ENCODE results near the gene AVP. TPM values are rescaled to one million over a fixed set of nuclear protein-coding genes. Genes with fewer than 3 reads are reported as not detected.

AVP gene
- total and polyA plus RNA-seq, 2 of the 13 experiments (the other 11 are each of a cell fraction or from before 2014, with no cell fraction given) = 0.12 TPM; not detected in 1

- TF ChIP-seq, protein P1, sequence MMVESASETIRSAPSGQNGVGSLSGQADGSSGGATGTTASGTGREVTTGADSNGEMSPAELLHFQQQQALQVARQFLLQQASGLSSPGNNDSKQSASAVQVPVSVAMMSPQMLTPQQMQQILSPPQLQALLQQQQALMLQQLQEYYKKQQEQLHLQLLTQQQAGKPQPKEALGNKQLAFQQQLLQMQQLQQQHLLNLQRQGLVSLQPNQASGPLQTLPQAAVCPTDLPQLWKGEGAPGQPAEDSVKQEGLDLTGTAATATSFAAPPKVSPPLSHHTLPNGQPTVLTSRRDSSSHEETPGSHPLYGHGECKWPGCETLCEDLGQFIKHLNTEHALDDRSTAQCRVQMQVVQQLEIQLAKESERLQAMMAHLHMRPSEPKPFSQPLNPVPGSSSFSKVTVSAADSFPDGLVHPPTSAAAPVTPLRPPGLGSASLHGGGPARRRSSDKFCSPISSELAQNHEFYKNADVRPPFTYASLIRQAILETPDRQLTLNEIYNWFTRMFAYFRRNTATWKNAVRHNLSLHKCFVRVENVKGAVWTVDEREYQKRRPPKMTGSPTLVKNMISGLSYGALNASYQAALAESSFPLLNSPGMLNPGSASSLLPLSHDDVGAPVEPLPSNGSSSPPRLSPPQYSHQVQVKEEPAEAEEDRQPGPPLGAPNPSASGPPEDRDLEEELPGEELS (CRISPR knock-in tag; IDR thresholded peaks at IDR 0.05) = peak; percentile 69
- peak; percentile 63; the same call in 1 of the 2 replicates for TF ChIP-seq RXRA (CRISPR knock-in tag; IDR thresholded peaks at IDR 0.05)
- 0 out of 2 replicates have a peak, but pooled peaks have one; percentile 86 for TF ChIP-seq GTF3A (CRISPR knock-in tag; conservative IDR thresholded peaks at IDR 0.05)
- peak; percentile 88 for TF ChIP-seq HOXA5 (CRISPR knock-in tag; IDR thresholded peaks at IDR 0.05)
- TF ChIP-seq, protein P2, sequence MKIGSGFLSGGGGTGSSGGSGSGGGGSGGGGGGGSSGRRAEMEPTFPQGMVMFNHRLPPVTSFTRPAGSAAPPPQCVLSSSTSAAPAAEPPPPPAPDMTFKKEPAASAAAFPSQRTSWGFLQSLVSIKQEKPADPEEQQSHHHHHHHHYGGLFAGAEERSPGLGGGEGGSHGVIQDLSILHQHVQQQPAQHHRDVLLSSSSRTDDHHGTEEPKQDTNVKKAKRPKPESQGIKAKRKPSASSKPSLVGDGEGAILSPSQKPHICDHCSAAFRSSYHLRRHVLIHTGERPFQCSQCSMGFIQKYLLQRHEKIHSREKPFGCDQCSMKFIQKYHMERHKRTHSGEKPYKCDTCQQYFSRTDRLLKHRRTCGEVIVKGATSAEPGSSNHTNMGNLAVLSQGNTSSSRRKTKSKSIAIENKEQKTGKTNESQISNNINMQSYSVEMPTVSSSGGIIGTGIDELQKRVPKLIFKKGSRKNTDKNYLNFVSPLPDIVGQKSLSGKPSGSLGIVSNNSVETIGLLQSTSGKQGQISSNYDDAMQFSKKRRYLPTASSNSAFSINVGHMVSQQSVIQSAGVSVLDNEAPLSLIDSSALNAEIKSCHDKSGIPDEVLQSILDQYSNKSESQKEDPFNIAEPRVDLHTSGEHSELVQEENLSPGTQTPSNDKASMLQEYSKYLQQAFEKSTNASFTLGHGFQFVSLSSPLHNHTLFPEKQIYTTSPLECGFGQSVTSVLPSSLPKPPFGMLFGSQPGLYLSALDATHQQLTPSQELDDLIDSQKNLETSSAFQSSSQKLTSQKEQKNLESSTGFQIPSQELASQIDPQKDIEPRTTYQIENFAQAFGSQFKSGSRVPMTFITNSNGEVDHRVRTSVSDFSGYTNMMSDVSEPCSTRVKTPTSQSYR (CRISPR knock-in tag; IDR thresholded peaks at IDR 0.05; ENCODE audit: borderline replicate concordance) = peak; percentile 53; the same call in 1 of the 2 replicates
- TF ChIP-seq SMC3 (IDR thresholded peaks at IDR 0.05; ENCODE audit: low read length) = peak; percentile 98
- 0 out of 2 replicates have a peak, but pooled peaks have one; percentile 50 for TF ChIP-seq ZNF414 (CRISPR knock-in tag; IDR thresholded peaks at IDR 0.05)
- peak; percentile 72 for TF ChIP-seq ZNF263 (CRISPR knock-in tag; IDR thresholded peaks at IDR 0.05)
- TF ChIP-seq ZNF792 (CRISPR knock-in tag; IDR thresholded peaks at IDR 0.05) = peak; percentile 92
- TF ChIP-seq, protein P3, sequence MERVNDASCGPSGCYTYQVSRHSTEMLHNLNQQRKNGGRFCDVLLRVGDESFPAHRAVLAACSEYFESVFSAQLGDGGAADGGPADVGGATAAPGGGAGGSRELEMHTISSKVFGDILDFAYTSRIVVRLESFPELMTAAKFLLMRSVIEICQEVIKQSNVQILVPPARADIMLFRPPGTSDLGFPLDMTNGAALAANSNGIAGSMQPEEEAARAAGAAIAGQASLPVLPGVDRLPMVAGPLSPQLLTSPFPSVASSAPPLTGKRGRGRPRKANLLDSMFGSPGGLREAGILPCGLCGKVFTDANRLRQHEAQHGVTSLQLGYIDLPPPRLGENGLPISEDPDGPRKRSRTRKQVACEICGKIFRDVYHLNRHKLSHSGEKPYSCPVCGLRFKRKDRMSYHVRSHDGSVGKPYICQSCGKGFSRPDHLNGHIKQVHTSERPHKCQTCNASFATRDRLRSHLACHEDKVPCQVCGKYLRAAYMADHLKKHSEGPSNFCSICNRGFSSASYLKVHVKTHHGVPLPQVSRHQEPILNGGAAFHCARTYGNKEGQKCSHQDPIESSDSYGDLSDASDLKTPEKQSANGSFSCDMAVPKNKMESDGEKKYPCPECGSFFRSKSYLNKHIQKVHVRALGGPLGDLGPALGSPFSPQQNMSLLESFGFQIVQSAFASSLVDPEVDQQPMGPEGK (CRISPR knock-in tag; IDR thresholded peaks at IDR 0.05) = peak; percentile 75
- peak; percentile 91 for TF ChIP-seq RAD21 (CRISPR knock-in tag; IDR thresholded peaks at IDR 0.05)
- peak; percentile 83; the same call in 1 of the 2 replicates for TF ChIP-seq KLF11 (CRISPR knock-in tag; IDR thresholded peaks at IDR 0.05)
- TF ChIP-seq YEATS4 (CRISPR knock-in tag; IDR thresholded peaks at IDR 0.05; ENCODE audit: borderline replicate concordance) = peak; percentile 56; the same call in 1 of the 2 replicates
- peak; percentile 26 for TF ChIP-seq SKI (IDR thresholded peaks at IDR 0.05; ENCODE audit: partially characterized antibody)
- TF ChIP-seq SRF (IDR thresholded peaks at IDR 0.05; ENCODE audit: low read depth, low read length) = peak; percentile 53; the same call in 1 of the 2 replicates
- peak; percentile 63; the same call in 1 of the 2 replicates for TF ChIP-seq ZNF350 (CRISPR knock-in tag; IDR thresholded peaks at IDR 0.05; ENCODE audit: borderline replicate concordance, low read depth)
- TF ChIP-seq, protein P4, sequence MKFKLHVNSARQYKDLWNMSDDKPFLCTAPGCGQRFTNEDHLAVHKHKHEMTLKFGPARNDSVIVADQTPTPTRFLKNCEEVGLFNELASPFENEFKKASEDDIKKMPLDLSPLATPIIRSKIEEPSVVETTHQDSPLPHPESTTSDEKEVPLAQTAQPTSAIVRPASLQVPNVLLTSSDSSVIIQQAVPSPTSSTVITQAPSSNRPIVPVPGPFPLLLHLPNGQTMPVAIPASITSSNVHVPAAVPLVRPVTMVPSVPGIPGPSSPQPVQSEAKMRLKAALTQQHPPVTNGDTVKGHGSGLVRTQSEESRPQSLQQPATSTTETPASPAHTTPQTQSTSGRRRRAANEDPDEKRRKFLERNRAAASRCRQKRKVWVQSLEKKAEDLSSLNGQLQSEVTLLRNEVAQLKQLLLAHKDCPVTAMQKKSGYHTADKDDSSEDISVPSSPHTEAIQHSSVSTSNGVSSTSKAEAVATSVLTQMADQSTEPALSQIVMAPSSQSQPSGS (CRISPR knock-in tag; IDR thresholded peaks at IDR 0.05) = peak; percentile 100
- TF ChIP-seq GABPB1 (CRISPR knock-in tag; IDR thresholded peaks at IDR 0.05) = peak; percentile 44
- peak; percentile 60 for TF ChIP-seq CCAR2 (optimal IDR thresholded peaks at IDR 0.05; ENCODE audit: low read depth, low read length)
- TF ChIP-seq, protein P5, sequence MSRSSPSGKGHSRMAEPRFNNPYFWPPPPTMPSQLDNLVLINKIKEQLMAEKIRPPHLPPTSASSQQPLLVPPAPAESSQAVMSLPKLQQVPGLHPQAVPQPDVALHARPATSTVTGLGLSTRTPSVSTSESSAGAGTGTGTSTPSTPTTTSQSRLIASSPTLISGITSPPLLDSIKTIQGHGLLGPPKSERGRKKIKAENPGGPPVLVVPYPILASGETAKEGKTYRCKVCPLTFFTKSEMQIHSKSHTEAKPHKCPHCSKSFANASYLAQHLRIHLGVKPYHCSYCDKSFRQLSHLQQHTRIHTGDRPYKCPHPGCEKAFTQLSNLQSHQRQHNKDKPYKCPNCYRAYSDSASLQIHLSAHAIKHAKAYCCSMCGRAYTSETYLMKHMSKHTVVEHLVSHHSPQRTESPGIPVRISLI (CRISPR knock-in tag; IDR thresholded peaks at IDR 0.05; ENCODE audit: borderline replicate concordance) = peak; percentile 89
Observed at GRCh38 chr20:3117839-3118379, 33.4 kb upstream of the AVP start (continued).

All from HepG2 (cell line).